LNCaP clone FGC (cell line): ENCODE results near the gene MPC1.

Experiments used
- DNase-seq: peaks from one replicate; pipeline ENCODE4 v3.0.0-alpha.2; 2011; ENCODE audit warnings: low read depth
- H3K4me3 ChIP-seq: 2 replicates; pipeline ENCODE4 v1.5.1; 2011; ENCODE audit warnings: mild to moderate bottlenecking, low read depth, low read length, control low read depth
- TF ChIP-seq, protein P1 (sequence below): IDR thresholded peaks from 2 replicates; pipeline ENCODE4 v1.5.1; 2012; ENCODE audit warnings: mild to moderate bottlenecking; ENCODE audit not compliant: control insufficient read depth, insufficient read depth; ENCODE audit errors: extremely low read depth

The MPC1 gene

GRCh38 chr6:166381381-166381732 lies 1.4 kb downstream of the MPC1 start:
- no peak for DNase-seq
- H3K4me3 ChIP-seq: peak overlapping the region; percentile 80
- TF ChIP-seq, protein P1, sequence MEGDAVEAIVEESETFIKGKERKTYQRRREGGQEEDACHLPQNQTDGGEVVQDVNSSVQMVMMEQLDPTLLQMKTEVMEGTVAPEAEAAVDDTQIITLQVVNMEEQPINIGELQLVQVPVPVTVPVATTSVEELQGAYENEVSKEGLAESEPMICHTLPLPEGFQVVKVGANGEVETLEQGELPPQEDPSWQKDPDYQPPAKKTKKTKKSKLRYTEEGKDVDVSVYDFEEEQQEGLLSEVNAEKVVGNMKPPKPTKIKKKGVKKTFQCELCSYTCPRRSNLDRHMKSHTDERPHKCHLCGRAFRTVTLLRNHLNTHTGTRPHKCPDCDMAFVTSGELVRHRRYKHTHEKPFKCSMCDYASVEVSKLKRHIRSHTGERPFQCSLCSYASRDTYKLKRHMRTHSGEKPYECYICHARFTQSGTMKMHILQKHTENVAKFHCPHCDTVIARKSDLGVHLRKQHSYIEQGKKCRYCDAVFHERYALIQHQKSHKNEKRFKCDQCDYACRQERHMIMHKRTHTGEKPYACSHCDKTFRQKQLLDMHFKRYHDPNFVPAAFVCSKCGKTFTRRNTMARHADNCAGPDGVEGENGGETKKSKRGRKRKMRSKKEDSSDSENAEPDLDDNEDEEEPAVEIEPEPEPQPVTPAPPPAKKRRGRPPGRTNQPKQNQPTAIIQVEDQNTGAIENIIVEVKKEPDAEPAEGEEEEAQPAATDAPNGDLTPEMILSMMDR: no peak

GRCh38 chr6:166379800-166380199 lies 2.9 kb downstream of the MPC1 start:
- DNase-seq: peak; percentile 58
- H3K4me3 ChIP-seq: peak overlapping the region; percentile 30
- TF ChIP-seq, protein P1: no peak

- TF ChIP-seq, protein P1: no peak
- no peak for DNase-seq
- H3K4me3 ChIP-seq: no peak overlapping the region
Measured at GRCh38 chr6:166379103-166379586, 3.6 kb downstream of the MPC1 start.

GRCh38 chr6:166377721-166378120 lies 5.0 kb downstream of the MPC1 start:
- no peak overlapping the region for H3K4me3 ChIP-seq
- no peak for DNase-seq
- TF ChIP-seq, protein P1: no peak

- TF ChIP-seq, protein P1: no peak
- H3K4me3 ChIP-seq: no peak overlapping the region
- DNase-seq: no peak
Measured at GRCh38 chr6:166375013-166375412, 7.7 kb downstream of the MPC1 start.

- no peak for DNase-seq
- TF ChIP-seq, protein P1: no peak
- no peak overlapping the region for H3K4me3 ChIP-seq
Measured at GRCh38 chr6:166370489-166370888, 12.3 kb downstream of the MPC1 start.

GRCh38 chr6:166369782-166370181 lies 13.0 kb downstream of the MPC1 start:
- no peak overlapping the region for H3K4me3 ChIP-seq
- TF ChIP-seq, protein P1: no peak
- no peak for DNase-seq
